ENCODE results near the gene RPS21.

Gene RPS21

DNA sequence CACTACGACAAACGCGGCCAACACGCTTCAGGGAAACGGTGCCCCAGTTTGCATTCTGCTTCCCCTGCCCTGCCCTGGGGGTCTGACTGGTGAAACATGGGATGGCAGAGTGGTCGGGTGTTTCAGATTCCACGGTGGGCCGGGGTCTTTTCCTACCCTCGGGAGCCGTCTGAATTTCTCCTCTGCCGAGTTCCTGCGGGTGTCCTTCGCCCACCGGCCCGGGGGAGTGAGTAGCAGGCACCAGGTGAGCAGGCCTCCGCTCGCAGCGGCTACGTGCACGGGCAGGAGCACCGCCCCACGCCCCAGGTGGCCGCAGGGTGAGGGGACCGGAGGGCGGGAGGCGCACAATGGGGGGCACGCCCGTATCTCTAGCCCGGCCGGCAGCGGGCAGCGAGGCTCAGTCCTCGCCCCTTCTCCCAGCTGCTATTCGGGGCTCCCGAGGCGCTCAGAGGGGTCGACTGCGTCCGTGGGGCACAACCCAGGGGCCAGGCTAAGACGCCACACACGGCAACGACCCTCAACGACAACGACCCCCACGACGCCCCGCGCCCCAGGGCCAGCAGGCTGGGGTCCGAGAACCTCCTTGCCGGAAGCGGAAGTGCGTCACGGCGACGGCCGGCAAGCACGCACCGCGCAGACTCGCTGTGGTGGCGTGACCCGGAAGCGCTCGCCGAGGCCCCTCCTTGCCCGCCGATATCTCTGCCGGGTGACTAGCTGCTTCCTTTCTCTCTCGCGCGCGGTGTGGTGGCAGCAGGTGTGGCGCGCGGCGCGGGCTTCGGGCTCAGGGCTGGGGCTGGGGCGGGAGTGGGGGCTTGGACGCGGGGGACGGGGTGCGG lies at the start of gene RPS21:
Gene RPS21, plus strand, starts transcription at position 721 of the 836 bp plus-strand sequence. CDS start 236 bp downstream, outside the sequence.
- DNase-seq, result peak; percentile 84

DNA sequence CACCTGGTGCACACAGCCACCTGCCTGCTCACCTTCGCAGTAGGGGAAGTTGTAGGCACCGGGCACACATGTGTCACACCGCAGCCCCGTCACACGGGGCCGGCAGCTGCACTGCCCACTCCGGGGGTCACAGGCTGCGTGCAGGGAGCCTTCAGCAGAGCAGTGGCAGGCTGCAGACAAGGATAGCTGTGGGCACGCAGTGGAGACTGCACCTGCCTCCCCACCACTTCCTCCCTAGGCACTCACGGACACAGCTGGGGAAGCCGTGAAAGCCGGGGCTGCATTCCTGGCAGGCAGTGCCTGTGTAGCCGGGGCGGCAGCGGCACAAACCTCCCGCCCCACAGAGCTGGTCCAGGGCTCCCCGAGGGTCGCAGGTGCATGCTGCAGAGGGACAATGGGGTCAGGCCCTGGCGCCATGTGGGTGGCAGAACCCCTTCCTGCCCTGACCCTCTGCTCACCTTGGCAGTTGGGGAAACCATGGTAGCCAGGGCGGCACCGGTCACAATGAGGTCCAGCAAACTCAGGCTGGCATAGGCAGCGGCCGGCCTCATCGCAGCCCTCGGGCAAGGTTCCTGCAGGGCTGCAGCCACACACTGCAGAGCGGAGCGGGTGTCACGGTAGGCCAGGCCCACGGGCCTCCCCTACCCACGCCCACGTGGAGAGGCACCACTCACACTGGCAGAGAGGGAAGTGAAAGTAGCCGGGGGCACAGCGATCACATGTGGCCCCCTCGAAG lies 49.2 kb upstream of the RPS21 start:
- DNase-seq, result no peak

DNA sequence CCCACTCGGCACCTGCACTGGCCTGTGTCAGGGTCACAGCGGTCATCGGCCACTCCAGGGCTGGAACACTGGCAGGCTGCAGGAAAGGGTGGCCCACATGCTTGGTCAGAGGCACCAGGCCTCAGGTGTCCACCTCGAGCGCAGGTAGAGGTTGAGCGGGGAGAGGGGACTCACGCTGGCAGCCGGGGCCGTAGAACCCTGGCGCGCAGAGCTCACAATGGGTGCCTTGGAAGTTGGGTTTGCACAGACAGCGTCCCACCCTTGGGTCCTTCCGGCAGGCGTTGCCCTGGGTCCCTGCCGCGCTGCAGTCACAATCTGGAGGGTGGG lies 48.6 kb upstream of the RPS21 start:
- DNase-seq, result no peak

- no peak for DNase-seq
These were observed 47.2 kb upstream of the RPS21 start for GRCh38 chr20:62339647-62340062.

GRCh38 chr20:62342910-62343309 lies 44.0 kb upstream of the RPS21 start:
- no peak for DNase-seq

DNA sequence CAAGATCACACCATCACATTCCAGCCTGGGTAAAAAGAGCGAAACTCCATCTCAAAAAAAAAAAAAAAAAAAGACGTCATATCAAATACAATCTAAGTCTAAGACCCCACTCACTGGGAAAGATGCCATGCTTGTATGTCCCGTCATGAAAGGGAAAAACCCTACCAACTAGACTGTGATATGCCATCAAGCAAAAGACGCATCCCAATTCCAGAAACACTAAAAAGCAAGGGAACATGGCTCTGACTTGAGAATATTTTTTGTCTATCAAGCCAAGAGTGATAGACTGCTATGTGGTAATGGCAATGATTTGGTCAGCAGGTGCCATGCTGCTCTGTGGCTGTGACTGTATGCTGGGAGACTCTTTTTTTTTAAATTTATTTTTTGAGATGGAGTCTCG lies 42.8 kb upstream of the RPS21 start:
- DNase-seq, result no peak

- DNase-seq, result no peak
These were observed 42.1 kb upstream of the RPS21 start for GRCh38 chr20:62344782-62345181.

DNA sequence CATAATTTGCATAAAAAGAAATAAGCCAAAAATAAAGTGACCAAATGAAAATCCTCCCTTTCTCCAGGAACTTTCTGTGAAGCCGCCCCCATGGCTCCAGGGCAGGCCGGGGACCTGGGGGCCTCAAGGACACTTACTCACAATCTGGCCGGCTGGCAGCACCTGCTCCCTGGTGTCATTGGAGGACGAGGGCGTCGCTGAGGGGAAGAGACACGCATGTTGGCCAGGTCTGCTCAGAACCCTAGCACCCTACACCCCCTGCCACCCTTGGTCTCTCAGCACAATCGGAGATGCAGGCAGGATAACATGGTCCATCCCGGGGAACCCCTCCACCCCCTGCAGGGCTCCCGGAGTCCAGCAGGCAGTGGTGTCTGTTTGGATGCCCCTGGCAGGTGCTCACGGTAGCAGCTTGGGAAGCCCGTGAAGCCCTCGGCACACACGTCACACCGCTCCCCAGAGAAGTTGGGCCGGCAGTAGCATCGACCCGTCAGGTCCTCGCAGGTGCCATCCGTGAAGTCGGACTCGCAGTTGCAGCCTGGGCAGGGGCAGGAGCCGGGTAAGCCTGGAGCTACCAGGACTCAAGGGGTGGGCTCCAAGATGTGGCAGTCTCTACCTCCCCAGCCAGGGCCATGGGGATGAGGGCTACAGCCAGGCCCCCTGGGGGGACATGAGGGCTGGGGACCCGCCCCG lies 41.1 kb upstream of the RPS21 start:
- DNase-seq, result no peak

DNA sequence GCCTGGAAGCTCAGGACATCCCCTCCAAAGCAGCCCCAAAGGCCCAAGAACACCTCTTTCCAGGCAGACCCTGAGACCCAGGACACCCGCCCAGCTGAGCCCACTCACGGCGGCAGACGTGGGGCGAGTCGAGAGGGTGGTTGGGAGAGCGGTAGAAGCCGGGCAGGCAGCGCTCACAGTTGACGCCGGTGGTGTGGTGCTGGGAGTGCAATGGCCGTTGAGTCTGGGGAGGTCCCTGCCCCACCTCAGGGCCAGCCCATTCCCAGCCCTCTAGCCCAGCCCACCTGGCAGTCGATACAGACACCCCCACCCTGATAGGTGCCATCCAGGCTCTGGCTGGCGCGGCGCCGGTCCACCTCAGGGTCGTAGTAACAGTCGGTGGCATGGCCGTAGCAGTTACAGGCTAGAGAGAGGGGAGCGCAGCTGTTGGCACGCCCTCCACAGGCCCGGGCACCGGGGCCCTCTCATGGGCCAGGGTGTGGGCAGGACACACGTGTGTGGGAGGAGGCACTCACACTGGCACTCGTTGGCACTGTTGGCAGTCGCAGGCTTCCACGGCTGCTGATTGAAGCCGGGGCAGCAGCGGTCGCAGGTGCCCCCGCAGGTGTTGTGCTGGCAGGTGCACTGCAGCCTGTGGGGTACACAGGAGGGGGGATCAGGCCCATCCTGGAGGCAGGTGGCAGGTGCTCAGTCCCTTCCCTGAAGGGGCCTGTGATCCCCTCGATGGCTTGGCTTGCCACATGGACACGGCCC lies 40.3 kb upstream of the RPS21 start:
- no peak for DNase-seq

- no peak for DNase-seq
These were observed 39.8 kb upstream of the RPS21 start for GRCh38 chr20:62347151-62347404.

GRCh38 chr20:62347445-62347844 lies 39.5 kb upstream of the RPS21 start:
- DNase-seq, result no peak

- DNase-seq, result no peak
These were observed 38.3 kb upstream of the RPS21 start for GRCh38 chr20:62348604-62349003.

DNA sequence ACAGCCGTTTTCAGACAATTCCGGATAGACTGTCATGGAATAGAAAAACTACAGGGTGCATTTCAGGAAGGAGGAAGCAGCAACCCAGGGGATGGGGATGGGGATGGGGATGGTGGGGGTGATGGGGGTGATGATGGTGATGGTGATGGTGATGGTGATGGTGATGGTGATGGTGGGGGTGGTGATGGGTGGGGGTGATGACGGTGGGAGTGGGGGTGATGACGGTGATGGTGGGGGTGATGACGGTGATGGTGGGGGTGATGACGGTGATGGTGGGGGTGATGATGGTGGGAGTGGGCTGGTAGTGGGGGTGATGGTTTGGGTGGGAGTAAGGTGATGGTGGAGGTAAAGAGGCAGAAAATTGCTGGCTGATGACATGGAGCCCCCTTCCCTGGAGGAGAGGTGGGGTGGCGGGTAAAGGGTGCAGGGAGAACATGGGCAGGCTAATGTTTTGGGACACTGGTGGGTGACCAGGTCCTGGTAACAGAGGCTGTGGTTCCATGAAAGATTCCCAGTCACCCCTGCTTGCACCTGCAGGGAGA lies 37.3 kb upstream of the RPS21 start:
- no peak for DNase-seq

GRCh38 chr20:62350098-62350628 lies 36.7 kb upstream of the RPS21 start:
- peak; percentile 96 for DNase-seq

DNA sequence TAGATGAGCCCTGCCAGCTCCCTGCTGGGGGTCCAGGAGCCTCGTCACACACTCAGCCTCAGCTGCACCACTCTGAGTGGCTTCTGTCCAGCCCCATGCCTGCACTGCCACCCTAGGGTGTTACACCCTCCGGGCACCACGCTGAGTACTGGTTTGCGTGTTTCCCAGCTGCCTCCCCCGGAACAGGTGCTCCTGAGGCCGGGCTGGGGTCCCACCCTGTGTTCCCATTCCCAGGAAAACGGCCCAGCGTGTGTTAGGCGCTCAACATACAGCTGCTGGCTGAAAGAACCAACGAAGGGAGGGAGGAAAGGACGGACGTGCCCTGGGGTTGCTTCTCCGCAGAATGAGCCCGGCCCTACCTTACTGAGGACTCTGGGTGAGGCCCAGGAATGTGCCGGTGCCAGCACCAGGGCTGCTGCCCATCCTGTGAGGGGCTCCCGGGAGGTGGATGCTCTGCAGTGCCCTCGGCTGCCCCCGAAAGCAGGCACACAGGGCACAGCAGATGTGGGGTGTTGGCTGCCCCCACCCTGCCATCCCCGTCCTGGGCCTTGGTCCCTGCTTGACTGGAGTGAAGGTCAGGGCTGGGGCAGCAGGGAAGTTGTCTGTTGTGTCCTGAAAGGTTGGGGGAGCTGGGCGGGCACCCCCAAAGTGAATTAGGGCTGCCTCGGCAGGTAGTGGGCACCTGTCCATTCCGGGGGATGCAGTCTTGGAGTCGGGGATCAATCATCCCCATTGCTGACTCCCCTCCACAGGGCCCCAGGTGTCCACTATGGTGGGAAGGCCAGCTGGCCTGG lies 36.1 kb upstream of the RPS21 start:
- no peak for DNase-seq

GRCh38 chr20:62351469-62352401 lies 35.2 kb upstream of the RPS21 start:
- no peak for DNase-seq

DNA sequence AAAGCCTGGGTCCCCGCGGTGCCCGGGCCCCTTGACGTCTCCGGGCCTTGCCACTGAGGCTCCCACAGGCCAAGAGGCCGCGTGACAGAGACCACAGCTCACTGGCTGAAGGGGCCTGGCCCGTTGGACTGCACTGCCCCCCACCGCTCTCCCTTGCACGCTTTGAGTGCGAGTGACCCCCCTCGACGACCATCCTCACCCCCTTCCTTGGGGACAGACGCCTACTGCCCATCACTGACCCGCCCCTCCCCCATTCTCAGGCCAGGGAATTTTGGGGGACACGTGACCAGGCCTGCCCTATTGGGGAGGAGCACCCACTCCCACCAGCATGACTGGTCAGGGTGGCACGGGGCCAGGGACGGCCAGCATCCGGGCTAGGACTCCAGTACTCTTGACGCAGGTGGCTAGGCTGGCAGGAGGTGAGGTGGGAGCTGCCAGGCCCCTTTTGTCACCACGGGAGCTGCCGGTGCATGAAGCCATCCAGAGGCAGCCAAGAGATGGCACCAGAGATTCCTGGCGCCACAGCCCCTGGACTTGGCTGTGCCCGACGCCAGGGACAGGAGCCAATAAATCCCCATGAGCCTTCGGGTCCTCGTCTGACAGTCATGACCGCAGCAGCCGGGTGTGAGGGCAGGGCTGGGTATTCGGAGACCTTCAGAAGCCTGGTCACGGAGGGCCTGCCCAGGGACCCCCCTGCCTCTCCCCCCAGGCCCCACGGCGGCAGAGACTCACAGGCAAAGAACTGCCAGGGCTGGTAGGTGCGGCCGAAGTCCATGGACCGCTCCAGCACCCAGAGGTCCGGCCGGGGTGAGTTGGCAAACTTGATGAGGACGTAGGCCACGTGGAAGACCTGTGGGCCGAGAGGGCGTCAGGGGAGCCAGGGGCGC lies 34.3 kb upstream of the RPS21 start:
- peak; percentile 54 for DNase-seq

DNA sequence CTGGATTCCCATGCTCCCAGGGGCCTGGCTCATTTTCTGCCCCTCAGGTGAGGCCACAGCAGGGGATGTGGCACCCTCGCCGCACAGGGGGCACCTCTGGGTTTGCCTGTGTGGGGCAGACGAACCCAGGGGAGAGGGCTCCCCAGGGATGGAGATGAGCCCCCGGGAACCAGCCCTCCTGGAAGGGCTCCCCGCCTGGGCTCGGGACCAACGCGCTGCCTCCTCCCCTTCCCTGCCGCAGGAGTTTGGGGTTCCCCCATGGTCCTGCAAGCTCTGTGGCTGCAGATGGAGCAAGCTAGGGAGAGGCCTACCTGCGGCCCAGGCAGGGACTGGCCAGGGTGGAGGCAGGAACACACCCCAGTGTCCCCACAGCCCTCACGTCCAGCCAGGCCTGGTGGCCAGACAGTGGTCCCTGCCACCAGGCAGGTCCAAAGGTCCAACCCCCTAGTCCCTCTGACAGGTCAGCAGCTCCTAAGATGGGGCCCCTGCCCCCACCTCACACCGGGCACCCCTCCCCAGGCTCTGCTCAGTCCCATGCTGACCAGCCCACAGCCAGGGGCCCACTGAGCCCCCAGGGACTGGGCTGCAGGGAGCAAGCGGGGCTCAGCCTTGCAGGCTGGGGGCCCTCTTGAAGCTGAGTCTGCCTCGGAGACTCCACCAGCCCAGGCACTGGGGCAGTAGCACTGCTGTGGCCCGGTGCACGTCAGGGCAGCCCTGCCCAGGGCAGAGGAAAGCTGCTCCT lies 33.4 kb upstream of the RPS21 start:
- no peak for DNase-seq

All from NCI-H2107 (cell line).